CD14-positive monocyte (primary cell): ENCODE results near the gene CDH22. TPM values are rescaled to one million over a fixed set of nuclear protein-coding genes. Genes with fewer than 3 reads are reported as not detected.

Experiments used
- DNase-seq, 3 donors: peaks; one replicate each; pipeline ENCODE4 v3.0.0-alpha.2; 2011 to 2022
- H2AFZ ChIP-seq: 2 replicates; pipeline ENCODE4 v1.6.0; 2012; ENCODE audit warnings: mild to moderate bottlenecking, low read depth, low read length, inconsistent platforms; ENCODE audit not compliant: insufficient read depth, poor library complexity, severe bottlenecking
- H3K27ac ChIP-seq, 2 donors: 1 replicate in 1 of 2; 2 replicates in 1 of 2; pipeline ENCODE4 v1.5.1; 2012 to 2013; ENCODE audit warnings: low read length in 2 of 2, control low read depth in 1 of 2, inconsistent platforms in 1 of 2, low read depth in 1 of 2, mild to moderate bottlenecking in 1 of 2
- H3K27me3 ChIP-seq, 2 donors: one replicate each; pipeline versions ENCODE4 v1.6.0 to v1.6.1; 2011 to 2013; ENCODE audit warnings: low read length in 2 of 2; ENCODE audit not compliant: control insufficient read depth in 2 of 2, insufficient read depth in 2 of 2
- H3K36me3 ChIP-seq, 2 donors: replicated peaks in 1 of 2; 1 replicate in 1 of 2; 2 replicates in 1 of 2; pipeline versions ENCODE4 v1.5.1 to v1.6.1; 2012 to 2013; ENCODE audit warnings: low read length in 2 of 2, control low read depth in 1 of 2, inconsistent platforms in 1 of 2, mild to moderate bottlenecking in 1 of 2; ENCODE audit not compliant: insufficient read depth in 2 of 2, control insufficient read depth in 1 of 2
- H3K4me1 ChIP-seq, 2 donors: 1 replicate in 1 of 2; 2 replicates in 1 of 2; pipeline versions ENCODE4 v1.5.1 to v1.6.1; 2012 to 2013; ENCODE audit warnings: low read length in 2 of 2, control low read depth in 1 of 2, inconsistent platforms in 1 of 2, mild to moderate bottlenecking in 1 of 2, moderate library complexity in 1 of 2; ENCODE audit not compliant: insufficient read depth in 2 of 2, control insufficient read depth in 1 of 2
- H3K4me2 ChIP-seq: replicated peaks from 2 replicates; pipeline ENCODE3; 2012; ENCODE audit warnings: low read length, moderate library complexity, mild to moderate bottlenecking; ENCODE audit not compliant: poor library complexity, severe bottlenecking; ENCODE audit errors: extremely low read depth
- H3K4me3 ChIP-seq, 3 experiments: fragments of 200-600 bp in 1 of 3; sonication (generic) in 1 of 3; replicated peaks in 1 of 3; 1 replicate in 2 of 3; 2 replicates in 1 of 3; pipeline ENCODE4 v1.5.1; 2011 to 2013; ENCODE audit warnings: low read length in 3 of 3, mild to moderate bottlenecking in 3 of 3, control low read depth in 2 of 3, low read depth in 2 of 3, inconsistent platforms in 1 of 3, moderate library complexity in 1 of 3
- H3K79me2 ChIP-seq: 2 replicates; pipeline ENCODE4 v1.6.0; 2012; ENCODE audit warnings: mild to moderate bottlenecking, control low read depth, inconsistent platforms, low read length, moderate library complexity; ENCODE audit not compliant: insufficient read depth
- H3K9ac ChIP-seq: 2 replicates; pipeline ENCODE4 v1.6.0; 2017; ENCODE audit warnings: low read length, mild to moderate bottlenecking; ENCODE audit not compliant: insufficient read depth, poor library complexity, severe bottlenecking
- H3K9me3 ChIP-seq, 2 donors: replicated peaks in 1 of 2; 1 replicate in 1 of 2; 2 replicates in 1 of 2; pipeline versions ENCODE4 v1.5.1 to v1.6.1; 2012 to 2013; ENCODE audit warnings: low read length in 2 of 2, control low read depth in 1 of 2; ENCODE audit not compliant: control insufficient read depth in 1 of 2, insufficient read depth in 1 of 2
- H4K20me1 ChIP-seq: 2 replicates; pipeline ENCODE4 v1.6.0; 2012; ENCODE audit warnings: mild to moderate bottlenecking, low read length, control low read depth, moderate library complexity; ENCODE audit not compliant: insufficient read depth
- H3K27ac Mint-ChIP-seq, 7 donors: one replicate each; pipeline ENCODE4 v1.8.0; 2020; ENCODE audit warnings: mild to moderate bottlenecking in 7 of 7, mixed read lengths in 7 of 7, moderate library complexity in 6 of 7, inconsistent platforms in 2 of 7
- H3K27me3 Mint-ChIP-seq, 3 donors: one replicate each; pipeline ENCODE4 v1.8.0; 2021 to 2022; ENCODE audit warnings: low read depth in 3 of 3, mild to moderate bottlenecking in 3 of 3, mixed read lengths in 3 of 3, moderate library complexity in 3 of 3, inconsistent platforms in 1 of 3
- H3K36me3 Mint-ChIP-seq, 2 donors: one replicate each; pipeline ENCODE4 v1.8.0; 2020; ENCODE audit warnings: mixed read lengths in 2 of 2, inconsistent platforms in 1 of 2, mild to moderate bottlenecking in 1 of 2
- H3K4me1 Mint-ChIP-seq: one replicate; pipeline ENCODE4 v1.8.0; 2020; ENCODE audit warnings: mild to moderate bottlenecking, mixed read lengths
- H3K4me3 Mint-ChIP-seq, 2 donors: one replicate each; pipeline ENCODE4 v1.8.0; 2020; ENCODE audit warnings: mild to moderate bottlenecking in 2 of 2, mixed read lengths in 2 of 2, moderate library complexity in 1 of 2
- H3K9me3 Mint-ChIP-seq, 7 donors: one replicate each; pipeline ENCODE4 v1.8.0; 2020 to 2022; ENCODE audit warnings: mixed read lengths in 7 of 7, mild to moderate bottlenecking in 6 of 7, moderate library complexity in 6 of 7, inconsistent platforms in 2 of 7
- WGBS: methylation state at CpG from one replicate; pipeline ENCODE4 v1.1.5; 2013; ENCODE audit warnings: missing lambda C conversion rate; ENCODE audit not compliant: insufficient coverage; 5-methylcytosine and 5-hydroxymethylcytosine counted together
- intact Hi-C, 2 donors: fragments of 100-400 bp; cut with micrococcal nuclease; formaldehyde crosslinking; loops; one replicate each; pipeline versions ENCODE4 v1.15.0 to v1.15.1; 2023
- polyA plus RNA-seq, 3 donors: library from polyadenylated mRNA; depleted of rRNA in 1 of 3; unstranded in 2 of 3; stranded (reverse) in 1 of 3; fragments of 300-500 nt in 2 of 3; fragments of >200 nt in 1 of 3; fragmentation: Illumina TruSeq in 2 of 3; gene quantifications; 1 replicate in 2 of 3; 2 replicates in 1 of 3; pipeline ENCODE4 v1.2.3, GENCODE V29; 2012 to 2021
- TF ChIP-seq, protein P1 (sequence below): fragments of 200-600 bp; IDR thresholded peaks from one replicate; pipeline ENCODE4 v1.8.0; 2022; ENCODE audit warnings: antibody characterized with exemption, mild to moderate bottlenecking

Gene CDH22
- polyA plus RNA-seq, 3 donors, result not detected

DNA sequence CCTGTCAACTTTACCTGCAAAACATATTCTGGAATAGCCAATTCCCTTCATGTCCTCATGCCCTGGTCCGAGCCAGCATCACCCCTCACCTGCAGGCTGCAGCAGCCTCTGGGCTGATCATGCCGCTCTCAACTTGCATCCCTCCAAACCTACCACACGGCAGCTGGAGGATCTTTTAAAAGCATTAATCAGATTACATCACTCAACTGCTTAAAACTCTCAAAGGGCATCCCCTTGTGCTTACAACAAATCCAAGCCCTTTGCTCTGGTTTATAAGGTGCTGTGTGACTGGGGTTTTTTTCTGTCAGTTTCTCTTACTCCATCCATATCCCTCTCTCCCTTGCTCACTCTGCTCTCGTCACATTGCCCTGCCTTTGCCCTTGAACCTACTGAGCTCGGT lies 166.2 kb downstream of the CDH22 start:
- no peak overlapping the region for H3K9ac ChIP-seq
- H3K4me3 ChIP-seq, result no peak overlapping the region
- H2AFZ ChIP-seq, result no peak overlapping the region
- peaks cover 0 to 2% (median 0%) of the 10 kb centered on the region in 7 donors for H3K9me3 Mint-ChIP-seq
- H3K4me3 Mint-ChIP-seq, result no peak overlapping the region
- no peaks in the 10 kb centered on the region for H3K4me1 ChIP-seq
- H3K4me2 ChIP-seq, result no peak overlapping the region
- no peaks in the 10 kb centered on the region for H3K36me3 ChIP-seq
- H3K79me2 ChIP-seq, result no peaks in the 10 kb centered on the region
- peaks cover 0 to 20% of the 10 kb centered on the region in 2 donors for H3K27me3 ChIP-seq
- DNase-seq, result no peak
- H3K36me3 Mint-ChIP-seq, result no peaks in the 10 kb centered on the region
- peaks cover 26 to 32% (median 28%) of the 10 kb centered on the region in 3 donors for H3K27me3 Mint-ChIP-seq
- H3K4me1 Mint-ChIP-seq, result no peaks in the 10 kb centered on the region
- H3K27ac Mint-ChIP-seq, result no peak overlapping the region
- no peaks in the 10 kb centered on the region for H4K20me1 ChIP-seq
- H3K9me3 ChIP-seq, result no peaks in the 10 kb centered on the region
- no peak overlapping the region for H3K27ac ChIP-seq
- intact Hi-C loops, result no loop called here
- TF ChIP-seq, protein P1, sequence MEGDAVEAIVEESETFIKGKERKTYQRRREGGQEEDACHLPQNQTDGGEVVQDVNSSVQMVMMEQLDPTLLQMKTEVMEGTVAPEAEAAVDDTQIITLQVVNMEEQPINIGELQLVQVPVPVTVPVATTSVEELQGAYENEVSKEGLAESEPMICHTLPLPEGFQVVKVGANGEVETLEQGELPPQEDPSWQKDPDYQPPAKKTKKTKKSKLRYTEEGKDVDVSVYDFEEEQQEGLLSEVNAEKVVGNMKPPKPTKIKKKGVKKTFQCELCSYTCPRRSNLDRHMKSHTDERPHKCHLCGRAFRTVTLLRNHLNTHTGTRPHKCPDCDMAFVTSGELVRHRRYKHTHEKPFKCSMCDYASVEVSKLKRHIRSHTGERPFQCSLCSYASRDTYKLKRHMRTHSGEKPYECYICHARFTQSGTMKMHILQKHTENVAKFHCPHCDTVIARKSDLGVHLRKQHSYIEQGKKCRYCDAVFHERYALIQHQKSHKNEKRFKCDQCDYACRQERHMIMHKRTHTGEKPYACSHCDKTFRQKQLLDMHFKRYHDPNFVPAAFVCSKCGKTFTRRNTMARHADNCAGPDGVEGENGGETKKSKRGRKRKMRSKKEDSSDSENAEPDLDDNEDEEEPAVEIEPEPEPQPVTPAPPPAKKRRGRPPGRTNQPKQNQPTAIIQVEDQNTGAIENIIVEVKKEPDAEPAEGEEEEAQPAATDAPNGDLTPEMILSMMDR, result no peak
- 63% methylated on average over 1 of the region's 5 CpGs for WGBS

DNA sequence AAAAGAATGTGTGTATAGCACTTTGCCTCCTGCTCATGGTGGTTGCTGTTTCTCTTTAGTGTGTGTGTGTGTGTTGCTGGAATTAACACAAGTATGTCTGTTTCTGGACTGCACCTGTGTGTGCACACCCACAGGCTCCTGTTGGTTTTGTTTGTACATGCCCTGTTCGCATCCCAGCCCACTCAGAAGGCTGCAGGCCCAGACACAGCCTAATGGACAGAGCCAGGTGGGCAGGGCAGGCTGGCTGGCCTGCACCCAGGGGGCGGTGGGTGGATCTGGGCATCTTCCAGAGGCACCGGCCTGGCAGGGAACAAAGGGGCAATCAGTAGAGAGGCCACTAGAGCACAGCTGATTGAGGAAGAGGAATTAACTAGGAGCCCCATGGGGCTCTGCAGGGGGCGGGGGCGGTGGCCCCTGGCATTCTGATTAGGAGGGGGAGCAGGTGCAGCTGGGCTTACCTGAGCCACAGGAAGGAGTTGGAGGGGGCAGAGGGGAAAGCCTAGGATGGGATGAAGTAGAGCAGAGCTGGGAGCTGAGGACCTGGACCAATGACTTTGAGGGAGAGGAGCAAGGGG lies 168.3 kb downstream of the CDH22 start:
- no peaks in the 10 kb centered on the region for H3K36me3 Mint-ChIP-seq

More for the DNA sequence above, 168.3 kb downstream of the CDH22 start:
- Histone ChIP-seq H3K9ac (no peak overlapping the region), H3K36me3 (no peaks in the 10 kb centered on the region), H3K9me3 (no peaks in the 10 kb centered on the region), H3K4me3 (no peak overlapping the region), H3K27ac (no peak overlapping the region), H4K20me1 (no peaks in the 10 kb centered on the region), H3K27me3 (peaks cover 0 to 15% of the 10 kb centered on the region in 2 donors), H3K4me1 (no peaks in the 10 kb centered on the region), H3K79me2 (no peaks in the 10 kb centered on the region), H3K4me2 (no peak overlapping the region), H2AFZ (no peak overlapping the region)
- peaks cover 24 to 27% (median 26%) of the 10 kb centered on the region in 3 donors for H3K27me3 Mint-ChIP-seq
- H3K27ac Mint-ChIP-seq, result no peak overlapping the region
- TF ChIP-seq, protein P1, result no peak
- no peak for DNase-seq
- 79% methylated on average over 5 of the region's 5 CpGs for WGBS
- intact Hi-C loops, result loop anchor here in 1 of 2 donors (10.0 kb wide), 1 partner anchor 545 kb away; the partner anchor contains the start of gene TP53RK
- H3K4me3 Mint-ChIP-seq, result no peak overlapping the region
- H3K4me1 Mint-ChIP-seq, result no peaks in the 10 kb centered on the region
- H3K9me3 Mint-ChIP-seq, result peaks cover 0 to 2% (median 0%) of the 10 kb centered on the region in 7 donors
